GM18502 (cell line): ENCODE data around the gene ZNF441.
"Not testable (repeated sequence)": the region's sequence is repeated elsewhere in the genome, so short reads cannot be mapped to it uniquely, and the experiment has no call there.

Source experiments
- ATAC-seq: cut with Tn5 transposase; IDR thresholded peaks from one replicate; pipeline ENCODE4 v1.9.1; 2021; ENCODE audit warnings: mild to moderate bottlenecking; ENCODE audit not compliant: unreplicated experiment, poor library complexity

Gene ZNF441

DNA sequence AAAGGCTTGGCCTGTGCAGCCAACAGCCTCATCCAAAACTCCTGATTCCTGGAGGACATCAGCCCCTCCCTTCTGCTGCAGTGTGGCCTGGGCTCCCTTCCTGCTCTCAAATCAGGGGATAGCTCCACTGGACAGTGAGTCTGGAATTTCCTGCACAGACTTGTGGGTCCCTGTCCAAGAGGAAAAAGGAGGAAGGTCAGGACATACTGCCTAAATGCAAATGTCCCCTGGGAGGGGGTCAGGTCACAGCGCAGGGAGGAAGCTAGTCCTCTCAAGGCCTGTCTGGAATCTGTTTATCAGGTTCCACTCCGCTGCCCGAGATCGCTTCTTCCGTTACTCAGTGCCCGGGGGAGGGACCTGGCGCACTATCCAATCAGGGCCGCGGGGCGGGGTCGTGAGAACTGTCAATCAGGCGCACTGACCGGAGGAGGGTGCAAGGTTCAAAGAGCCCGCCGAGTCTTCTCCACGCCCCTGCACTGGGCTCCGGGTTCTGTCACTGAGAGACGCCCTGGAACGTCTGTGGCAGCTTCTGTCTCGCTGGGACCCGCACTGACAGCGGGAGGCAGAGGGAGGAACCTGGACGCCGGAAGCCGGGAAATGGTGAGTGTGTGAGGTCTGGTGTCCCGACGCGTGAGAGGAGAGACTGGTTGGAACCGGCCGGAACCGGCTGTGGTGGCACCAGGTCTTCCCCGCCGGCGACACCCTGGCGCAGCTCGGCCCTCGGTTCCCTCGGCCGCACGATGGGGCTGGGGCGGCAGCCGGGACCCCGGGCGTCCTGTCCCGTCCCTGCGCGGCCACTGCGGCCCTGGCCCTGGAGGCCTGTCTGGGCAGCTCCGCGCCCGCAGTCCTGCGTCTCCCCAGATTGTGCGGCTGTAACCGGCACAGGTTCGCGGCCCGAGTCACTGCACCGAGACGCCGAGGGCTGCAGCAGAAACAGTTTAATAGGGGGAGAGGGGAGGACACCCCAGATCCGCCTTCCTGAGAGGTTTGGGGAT, at the start of gene ZNF441:
TSS of gene ZNF441 (plus strand) at position 404 of the 995 bp plus-strand sequence. CDS start at position 598, 194 bp downstream.
- ATAC-seq: peak; percentile 93

- no peak for ATAC-seq
These were observed 45.1 kb upstream of the ZNF441 start for GRCh38 chr19:11721681-11722080.

DNA sequence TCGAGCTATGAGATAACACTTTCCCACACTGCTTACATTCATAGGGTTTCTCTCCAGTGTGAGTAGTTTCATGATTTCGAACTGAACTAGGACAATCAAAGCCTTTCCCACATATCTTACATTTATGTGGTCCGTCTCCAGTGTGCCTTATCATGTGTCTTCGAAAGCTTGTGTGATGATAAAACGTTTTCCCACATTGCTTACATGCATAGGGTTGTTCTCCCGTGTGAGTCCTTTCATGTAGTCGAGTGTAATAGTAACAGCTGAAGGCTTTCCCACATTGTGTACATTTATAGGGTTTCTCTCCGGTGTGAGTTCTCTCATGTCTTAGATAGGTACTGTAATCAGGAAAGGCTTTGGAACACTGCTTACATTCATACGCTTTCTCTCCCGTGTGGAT, 44.4 kb upstream of the ZNF441 start:
- ATAC-seq: no peak

DNA sequence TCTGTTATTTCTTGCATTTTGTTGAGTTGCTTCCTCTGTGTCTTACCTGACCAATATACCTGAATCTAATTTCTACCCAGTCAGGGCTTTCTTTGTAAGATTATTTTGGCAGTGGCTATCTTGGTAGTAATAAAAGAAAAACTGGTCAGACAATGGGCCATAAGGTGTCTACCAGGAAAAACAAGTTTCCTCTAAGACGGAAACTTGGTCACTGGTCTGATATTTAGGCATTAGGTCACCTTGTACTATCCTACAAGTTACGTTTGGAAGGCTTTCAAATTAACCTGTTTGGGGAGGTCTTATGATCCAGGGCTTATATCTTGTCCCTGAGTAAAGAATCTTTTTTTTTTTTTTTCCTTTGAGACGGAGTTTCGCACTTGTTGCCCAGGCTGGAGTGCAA, 37.2 kb upstream of the ZNF441 start:
- no peak for ATAC-seq

GRCh38 chr19:11735375-11735774, 31.4 kb upstream of the ZNF441 start:
- ATAC-seq: no peak

GRCh38 chr19:11736696-11737095, 30.1 kb upstream of the ZNF441 start:
- ATAC-seq: no peak

- peak; percentile 38 for ATAC-seq
These were observed 28.6 kb upstream of the ZNF441 start for GRCh38 chr19:11737964-11738745.

DNA sequence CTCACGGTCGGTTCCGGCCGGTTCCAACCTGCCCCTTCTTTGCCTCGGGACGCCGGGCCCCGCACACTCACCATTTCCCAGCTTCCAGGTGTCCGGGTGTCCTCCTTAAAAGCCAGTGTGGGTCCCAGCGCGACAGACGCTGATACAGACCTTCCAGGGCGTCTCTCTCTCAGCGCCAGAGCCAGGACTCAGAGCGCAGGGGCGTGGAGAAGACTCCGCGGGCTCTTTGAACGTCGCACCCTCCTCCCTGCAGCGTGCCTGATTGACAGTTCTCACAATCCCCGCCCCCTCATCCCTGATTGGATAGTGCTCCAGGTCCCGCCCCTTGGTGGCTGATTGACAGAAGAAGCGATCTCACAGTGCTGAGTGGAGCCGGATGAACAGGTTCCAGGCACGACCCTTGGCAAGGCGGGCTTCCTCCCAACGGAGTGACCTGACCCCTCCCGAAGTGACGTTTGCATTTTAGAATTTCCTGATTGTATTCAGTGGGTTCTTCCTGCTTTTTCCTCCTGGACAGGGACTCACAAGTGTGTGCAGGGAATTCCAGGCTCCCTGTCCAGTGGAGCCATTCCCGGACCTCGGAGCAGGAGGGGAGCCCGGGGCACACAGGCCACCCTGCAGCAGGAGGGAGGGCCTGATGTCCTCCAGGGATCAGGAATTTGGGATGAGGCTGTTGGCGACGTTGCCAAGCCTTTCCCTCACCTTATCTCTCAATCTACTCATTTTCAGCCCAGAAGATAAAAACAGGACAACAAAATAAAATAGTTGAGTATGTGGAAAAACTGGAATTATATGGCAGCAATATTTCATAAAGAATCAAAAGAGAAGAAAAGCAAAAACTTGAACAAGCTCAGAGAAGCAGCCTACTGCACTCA, 27.8 kb upstream of the ZNF441 start, which contains the start of gene ZNF823:
TSS of gene ZNF823 (minus strand) at position 201 of the 875 bp plus-strand sequence. CDS start at position 74, 127 bp downstream.
- peak; percentile 95 for ATAC-seq

- no peak for ATAC-seq
These were observed 20.9 kb upstream of the ZNF441 start for GRCh38 chr19:11745869-11746268.

DNA sequence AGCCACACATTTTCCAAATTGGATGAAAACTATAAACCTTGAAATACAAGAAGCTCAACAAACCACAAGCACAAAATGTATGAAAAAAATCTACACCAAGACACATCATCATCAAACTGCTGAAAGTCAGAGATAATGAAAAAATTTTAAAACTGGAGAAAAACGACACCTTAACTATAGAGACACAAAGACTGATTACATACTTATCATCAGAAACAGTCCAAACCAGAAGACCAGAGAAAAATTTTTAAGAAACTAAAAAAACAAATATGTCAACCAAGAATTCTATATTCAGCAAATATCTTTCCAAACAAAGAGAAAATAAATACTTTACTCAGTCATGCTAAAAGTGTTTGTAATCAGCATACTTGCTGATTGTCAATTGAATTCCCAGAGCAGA, 19.5 kb upstream of the ZNF441 start:
- ATAC-seq: no peak

DNA sequence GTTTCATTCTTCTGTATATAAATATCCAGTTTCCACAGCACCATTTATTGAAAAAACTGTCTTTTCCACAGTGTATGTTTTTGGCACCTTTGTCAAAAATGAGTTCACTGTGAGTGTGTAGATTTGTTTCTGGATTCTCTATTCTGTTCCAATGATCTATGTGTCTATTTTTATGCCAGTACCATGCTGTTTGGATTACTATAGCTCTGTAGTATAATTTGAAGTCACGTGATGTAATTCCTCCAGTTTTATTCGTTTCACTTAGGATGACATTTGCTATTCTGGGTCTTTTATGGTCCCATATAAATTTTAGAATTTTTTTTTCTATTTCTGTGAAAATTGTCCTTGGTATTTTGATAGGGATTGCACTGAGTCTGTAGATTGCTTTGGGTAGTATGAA, 17.0 kb upstream of the ZNF441 start:
- ATAC-seq: no peak

DNA sequence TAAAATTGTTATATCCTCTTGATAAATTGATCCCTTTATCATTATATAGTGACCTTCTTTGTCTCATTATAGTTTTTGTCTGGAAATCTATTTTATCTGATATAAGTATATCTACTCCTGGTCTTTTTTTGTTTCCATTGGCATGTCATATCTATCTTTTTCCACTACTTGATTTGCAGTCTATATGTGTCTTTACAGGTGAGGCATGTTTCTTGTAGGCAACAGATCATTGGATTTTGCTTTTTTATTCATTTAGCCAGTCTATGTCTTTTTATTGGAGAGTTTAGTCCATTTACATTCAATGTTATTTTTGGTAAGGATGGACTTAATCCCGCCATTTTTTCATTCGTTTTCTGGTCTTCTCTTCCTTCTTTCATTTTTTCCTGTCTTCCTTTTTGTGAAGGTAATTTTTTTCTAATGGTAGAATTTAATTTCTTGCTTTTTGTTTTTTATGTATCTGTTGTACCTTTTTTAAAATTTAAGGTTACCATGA, 14.5 kb upstream of the ZNF441 start:
- no peak for ATAC-seq

DNA sequence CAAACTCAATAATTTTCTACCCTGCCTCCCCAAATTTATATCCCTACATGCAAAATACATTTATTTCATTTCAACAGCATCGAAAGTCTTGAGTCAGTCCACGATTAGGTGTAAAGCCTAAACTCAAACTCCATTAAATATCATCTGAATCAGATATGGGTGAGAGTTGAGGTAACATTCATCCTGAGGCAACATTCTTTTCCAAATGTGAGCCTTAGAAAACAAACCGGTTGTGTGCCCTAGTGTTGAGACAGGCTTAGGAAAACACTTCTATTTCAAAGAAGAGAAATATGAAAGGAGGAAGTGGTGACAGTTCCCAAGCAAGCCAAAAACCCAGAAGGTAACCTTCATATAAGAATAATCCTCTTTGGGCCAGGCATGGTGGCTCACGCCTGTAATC, 12.1 kb upstream of the ZNF441 start:
- no peak for ATAC-seq

- ATAC-seq: no peak
These were observed 9.8 kb upstream of the ZNF441 start for GRCh38 chr19:11756965-11757364.

- no peak for ATAC-seq
These were observed 7.0 kb upstream of the ZNF441 start for GRCh38 chr19:11759805-11760204.

- no peak for ATAC-seq
These were observed 3.7 kb upstream of the ZNF441 start for GRCh38 chr19:11763117-11763516.

DNA sequence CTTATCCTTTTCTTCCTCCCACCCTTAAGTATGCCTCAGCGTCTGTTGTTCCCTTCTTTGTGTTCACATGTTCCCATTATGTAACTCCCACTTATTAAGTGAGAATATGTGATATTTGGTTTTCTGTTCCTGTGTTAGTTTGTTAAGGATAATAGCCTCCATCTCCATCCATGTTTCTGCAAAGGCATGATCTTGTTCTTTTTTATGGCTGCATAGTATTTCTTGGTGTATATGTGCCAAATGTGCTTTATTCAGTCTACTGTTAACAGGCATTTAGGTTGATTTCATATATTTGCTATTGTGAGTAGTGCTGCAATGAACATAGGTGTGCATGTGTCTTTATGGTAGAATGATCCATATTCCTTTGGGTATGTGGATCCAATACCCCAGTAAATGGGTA, 3.2 kb upstream of the ZNF441 start:
- no peak for ATAC-seq

DNA sequence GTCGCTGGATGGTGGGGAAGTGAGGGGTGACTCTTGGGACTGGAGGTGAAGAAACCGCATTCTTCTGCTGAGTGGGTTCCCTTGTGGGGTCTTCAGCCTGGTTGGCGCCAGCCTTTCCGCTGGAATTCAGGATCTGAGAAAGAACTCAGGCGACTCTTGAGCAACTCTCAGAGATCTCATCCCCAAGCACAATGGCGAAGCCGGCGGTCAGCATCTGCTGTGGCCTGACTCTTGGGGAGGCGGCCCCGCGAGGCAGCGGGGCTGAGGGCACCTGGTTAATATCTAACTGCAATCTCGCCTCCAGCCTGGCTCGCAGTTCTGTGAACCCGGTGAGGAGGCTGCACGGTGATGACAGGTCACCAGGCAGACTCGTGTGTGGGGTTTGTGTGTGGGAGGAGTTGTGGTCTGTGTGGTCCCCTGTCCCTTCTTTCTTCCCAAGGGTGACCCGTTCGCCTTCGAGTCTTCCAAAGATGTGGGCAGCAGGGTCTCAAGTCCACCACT, 883 bp downstream of the ZNF441 start:
- ATAC-seq: no peak

DNA sequence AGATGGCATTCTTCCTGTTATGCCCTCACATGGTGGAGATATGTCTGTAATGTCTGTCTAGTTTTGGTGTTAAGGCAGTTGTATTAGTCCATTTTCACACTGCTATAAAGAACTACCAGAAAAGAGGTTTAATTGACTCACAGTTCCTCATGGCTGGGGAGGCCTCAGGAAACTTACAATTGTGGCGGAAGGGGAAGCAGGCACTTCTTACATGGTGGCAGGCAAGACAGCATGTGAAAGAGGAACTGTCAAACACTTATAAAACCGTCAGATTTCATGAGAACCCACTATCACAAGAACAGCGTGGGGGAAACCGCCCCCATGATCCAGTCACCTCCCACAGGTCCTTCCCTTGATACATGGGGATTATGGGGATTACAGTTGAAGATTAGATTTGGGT, 3.2 kb downstream of the ZNF441 start:
- no peak for ATAC-seq

GRCh38 chr19:11771520-11771919, 4.7 kb downstream of the ZNF441 start:
- ATAC-seq: not testable (repeated sequence)
